Panc1 (cell line): ENCODE measurements around the gene NAPG. TPM values are rescaled to one million over a fixed set of nuclear protein-coding genes. Genes with fewer than 3 reads are reported as not detected.

Experiments
- ATAC-seq: fragments of 200-7000 bp; cut with Tn5 transposase; 2 replicates; pipeline ENCODE4 v1.9.1; 2020; ENCODE audit warnings: mild to moderate bottlenecking, moderate library complexity
- BruUV-seq: library from RNA; stranded (reverse); fragments of 400-500 nt; replicated peaks from 2 replicates; lab custom pipeline; 2021; lab: Mats Ljungman, UMichigan
- CTCF ChIA-PET: fragments of 300-600 bp; sonication (Branson Sonifier 250); formaldehyde crosslinking; loops from one replicate; lab custom pipeline; 2022; ENCODE audit warnings: antibody characterized with exemption; lab: Charles Lee
- POLR2A ChIA-PET: fragments of 300-600 bp; sonication (Branson Sonifier 250); formaldehyde crosslinking; loops from one replicate; lab custom pipeline; 2022; ENCODE audit warnings: antibody characterized with exemption; lab: Charles Lee
- DNase-seq: peaks from one replicate; pipeline ENCODE4 v3.0.0-alpha.2; 2010; ENCODE audit warnings: low read depth, low spot score
- H3K27ac ChIP-seq: 2 replicates; pipeline ENCODE4 v1.5.1; 2011; ENCODE audit warnings: mild to moderate bottlenecking, low read length, inconsistent platforms
- H3K27me3 ChIP-seq: fragments of 200-500 bp; sonication (Bioruptor generic); 2 replicates; pipeline ENCODE4 v1.6.0; 2014; ENCODE audit warnings: low read length, inconsistent platforms; ENCODE audit not compliant: control insufficient read depth, insufficient read depth
- H3K36me3 ChIP-seq: fragments of 200-500 bp; sonication (Bioruptor generic); 2 replicates; pipeline ENCODE4 v1.5.1; 2014; ENCODE audit warnings: inconsistent platforms, mild to moderate bottlenecking, low read length, moderate library complexity; ENCODE audit not compliant: control insufficient read depth, insufficient read depth
- H3K4me1 ChIP-seq: 2 replicates; pipeline ENCODE4 v1.5.1; 2011; ENCODE audit warnings: inconsistent platforms, mild to moderate bottlenecking, low read length, moderate library complexity; ENCODE audit not compliant: control insufficient read depth, insufficient read depth
- H3K4me3 ChIP-seq, 2 experiments: 2 replicates each; pipeline ENCODE4 v1.5.1; 2011 to 2012; ENCODE audit warnings: low read depth in 2 of 2, low read length in 2 of 2, mild to moderate bottlenecking in 2 of 2, inconsistent platforms in 1 of 2, moderate library complexity in 1 of 2
- H3K9me3 ChIP-seq: fragments of 200-500 bp; sonication (Bioruptor generic); 2 replicates; pipeline ENCODE4 v1.5.1; 2014; ENCODE audit warnings: low read depth, mild to moderate bottlenecking, inconsistent platforms, low read length, moderate library complexity; ENCODE audit not compliant: control insufficient read depth, insufficient read depth
- CTCF ChIP-seq: fragments of 450-650 bp; IDR thresholded peaks from 2 replicates; pipeline ENCODE4 v1.5.1; 2017; ENCODE audit warnings: mild to moderate bottlenecking
- POLR2AphosphoS5 ChIP-seq: IDR thresholded peaks from 2 replicates; pipeline ENCODE4 v1.6.1; 2012; ENCODE audit warnings: mild to moderate bottlenecking, low read depth, low read length, moderate library complexity
- REST ChIP-seq, 2 experiments: IDR thresholded peaks; 2 replicates each; pipeline ENCODE4 v1.6.1; 2011 to 2012; ENCODE audit warnings: low read depth in 2 of 2, control low read depth in 1 of 2, low read length in 1 of 2, mild to moderate bottlenecking in 1 of 2, moderate library complexity in 1 of 2; ENCODE audit not compliant: insufficient read depth in 1 of 2
- SIN3A ChIP-seq: IDR thresholded peaks from 2 replicates; pipeline ENCODE4 v1.6.1; 2012; ENCODE audit warnings: low read depth, mild to moderate bottlenecking, low read length, moderate library complexity, borderline replicate concordance; ENCODE audit not compliant: insufficient read depth
- TCF7L2 ChIP-seq: IDR thresholded peaks from 2 replicates; pipeline ENCODE4 v1.6.1; 2011; ENCODE audit warnings: mild to moderate bottlenecking, low read depth, low read length, inconsistent platforms
- in situ Hi-C: cut with HindIII; loops from 2 replicates; pipeline ENCODE4 v1.10.0; 2016; ENCODE audit warnings: low sequenced_read_pairs, low pct_unique_long_range_greater_than_20kb
- intact Hi-C: fragments of 100-400 bp; cut with micrococcal nuclease; formaldehyde crosslinking; loops from one replicate; pipeline ENCODE4 v1.10.0; 2022; ENCODE audit not compliant: unreplicated experiment
- total RNA-seq: library from RNA; stranded (reverse); gene quantifications from one replicate; pipeline ENCODE4 v1.2.1, GENCODE V29; 2021; ENCODE audit not compliant: unreplicated experiment

NAPG gene
- total RNA-seq, 1 experiment from 2014 or later = 27.8 TPM

DNA sequence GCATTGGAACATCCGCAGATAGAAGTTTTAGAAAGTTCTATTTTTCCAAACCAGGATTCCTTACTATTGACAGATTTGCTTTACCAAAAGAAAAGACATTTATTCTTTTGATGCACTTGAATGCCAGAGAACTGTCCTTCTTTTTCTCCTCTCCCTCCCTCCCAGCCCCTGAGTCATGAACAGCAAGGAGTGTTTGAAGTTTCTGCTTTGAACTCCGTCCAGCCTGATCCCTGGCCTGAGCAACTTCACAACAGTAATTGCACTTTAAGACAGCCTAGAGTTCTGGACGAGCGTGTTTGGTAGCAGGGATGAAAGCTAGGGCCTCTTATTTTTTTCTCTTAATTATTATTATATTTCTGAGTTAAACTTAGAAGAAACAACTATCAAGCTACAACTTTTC lies 37.8 kb upstream of the NAPG start:
- H3K27me3 ChIP-seq = no peaks in the 10 kb centered on the region
- ChIA-PET CTCF (no interaction called here), POLR2A (no interaction called here)
- H3K4me1 ChIP-seq = no peaks in the 10 kb centered on the region
- in situ Hi-C loops (no loop called here), intact Hi-C loops (no loop called here)
- TF ChIP-seq SIN3A (no peak), CTCF (no peak), TCF7L2 (no peak), POLR2AphosphoS5 (no peak)
- no peak for ATAC-seq
- DNase-seq = no peak
- no peaks in the 10 kb centered on the region for H3K9me3 ChIP-seq
- BruUV-seq = no TSS peak
- H3K4me3 ChIP-seq = no peak overlapping the region
- H3K27ac ChIP-seq = no peak overlapping the region
- no peaks in the 10 kb centered on the region for H3K36me3 ChIP-seq

DNA sequence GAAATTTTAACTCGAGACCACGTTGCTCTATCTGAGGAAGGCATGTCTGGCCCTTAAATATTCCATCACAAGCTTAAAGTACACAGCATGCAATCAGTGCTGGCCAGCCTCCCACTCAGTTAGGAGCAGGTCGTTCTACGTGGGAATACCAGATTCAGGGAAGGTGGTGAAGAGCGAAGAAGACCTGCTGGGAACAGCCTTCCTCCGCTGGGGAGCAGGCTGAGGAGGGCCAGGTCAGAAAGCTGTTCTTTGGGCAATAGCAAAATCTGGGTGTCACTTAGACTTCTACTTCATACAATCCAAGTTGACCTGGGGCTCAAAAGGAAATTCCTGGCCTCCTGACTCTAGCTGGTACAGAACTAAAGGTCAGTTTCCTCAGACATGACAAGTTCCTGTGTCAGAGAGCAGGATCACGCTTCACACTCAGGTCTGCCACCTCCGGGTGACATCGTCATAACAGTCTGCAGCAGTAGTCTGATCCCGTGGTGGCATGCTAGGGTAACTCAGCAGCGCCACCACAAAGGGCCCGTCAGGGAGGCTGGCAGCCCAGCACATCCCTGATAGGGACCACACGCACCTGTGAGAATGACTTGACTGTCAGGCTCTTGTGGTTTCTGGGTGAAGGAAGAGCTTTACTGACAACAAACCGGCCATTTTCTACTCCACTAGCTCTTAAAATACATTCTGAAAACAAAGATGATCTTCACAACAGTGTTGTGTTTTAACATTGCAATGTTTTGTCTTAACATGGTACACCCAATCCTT lies 35.2 kb upstream of the NAPG start:
- H3K27me3 ChIP-seq = no peaks in the 10 kb centered on the region
- in situ Hi-C loops = no loop called here
- H3K4me1 ChIP-seq = no peaks in the 10 kb centered on the region
- TF ChIP-seq TCF7L2 (no peak), CTCF (peak; percentile 47), REST (IDR thresholded peaks at IDR 0.05; ENCODE audit: insufficient read depth in 1 of 2, low read depth in 2 of 2, low read length in 1 of 2) (no peak)
- H3K4me3 ChIP-seq = no peak overlapping the region
- H3K9me3 ChIP-seq = no peaks in the 10 kb centered on the region
- DNase-seq (peak; percentile 10), ATAC-seq (peak; percentile 71)
- BruUV-seq = no TSS peak
- no peak overlapping the region for H3K27ac ChIP-seq
- intact Hi-C loops = no loop called here
- no peaks in the 10 kb centered on the region for H3K36me3 ChIP-seq
- POLR2A ChIA-PET = no interaction called here
- CTCF ChIA-PET = no interaction called here
